GM12878 (cell line): ENCODE measurements around the gene PC.

Experiments used
- ETV6 ChIP-seq, 2 experiments: fragments of 450-650 bp in 1 of 2; IDR thresholded peaks in 1 of 2; conservative IDR thresholded peaks in 1 of 2; 2 replicates each; pipeline ENCODE4 v1.6.1; 2014; ENCODE audit warnings: antibody characterized with exemption in 1 of 2, borderline replicate concordance in 1 of 2, low read depth in 1 of 2, mild to moderate bottlenecking in 1 of 2, moderate library complexity in 1 of 2
- RBBP5 ChIP-seq: fragments of 200-600 bp; sonication (generic); conservative IDR thresholded peaks from 2 replicates; pipeline ENCODE4 v1.6.1; 2016
- RELA ChIP-seq: fragments of 450-650 bp; IDR thresholded peaks from 2 replicates; pipeline ENCODE4 v1.8.0; 2014; ENCODE audit warnings: borderline replicate concordance; ENCODE audit not compliant: partially characterized antibody
- WRNIP1 ChIP-seq: IDR thresholded peaks from 2 replicates; pipeline ENCODE4 v1.6.1; 2011; ENCODE audit warnings: low read depth, low read length, improper control_type of control experiment, borderline replicate concordance
- YY1 ChIP-seq: IDR thresholded peaks from 2 replicates; pipeline ENCODE4 v1.6.1; 2011; ENCODE audit warnings: low read depth, mild to moderate bottlenecking, low read length

GRCh38 chr11:66910669-66911068 is 47.5 kb downstream of the PC start:
- TF ChIP-seq ETV6 (conservative IDR thresholded peaks at IDR 0.05 in 1 of 2, IDR thresholded peaks at IDR 0.05 in 1 of 2; ENCODE audit: borderline replicate concordance in 1 of 2, low read depth in 1 of 2), result no peak
- no peak for TF ChIP-seq WRNIP1
- TF ChIP-seq RELA, result no peak
- TF ChIP-seq YY1, result no peak
- no peak for TF ChIP-seq RBBP5
